GM18498 (cell line): ENCODE results near the gene ARL5A.
A peak's percentile ranks its signal among the peaks of the same experiment; 100 is the strongest.

ENCODE experiments used
- ATAC-seq: cut with Tn5 transposase; IDR thresholded peaks from one replicate; pipeline ENCODE4 v1.9.1; 2021; ENCODE audit warnings: mild to moderate bottlenecking, moderate library complexity; ENCODE audit not compliant: unreplicated experiment

Gene ARL5A

DNA sequence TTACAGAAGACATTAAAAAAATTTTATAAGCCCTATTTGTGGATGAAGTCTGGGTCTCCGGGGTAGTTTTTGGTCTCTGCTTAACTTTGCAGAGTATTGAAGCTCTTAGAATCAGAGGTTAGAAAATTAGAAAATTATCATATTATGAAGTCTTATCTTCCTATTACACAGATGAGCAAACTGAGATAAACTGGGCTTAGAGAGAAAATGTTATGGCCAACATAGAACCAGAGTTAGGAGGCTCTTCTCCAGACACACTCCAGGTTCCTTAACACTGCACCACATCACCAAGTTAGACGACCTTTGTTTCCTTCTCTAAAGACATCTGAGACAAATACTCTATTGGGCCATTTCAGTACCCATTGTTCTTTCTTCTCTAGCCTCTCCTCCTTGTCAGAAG lies 57.2 kb downstream of the ARL5A start:
- ATAC-seq = no peak

DNA sequence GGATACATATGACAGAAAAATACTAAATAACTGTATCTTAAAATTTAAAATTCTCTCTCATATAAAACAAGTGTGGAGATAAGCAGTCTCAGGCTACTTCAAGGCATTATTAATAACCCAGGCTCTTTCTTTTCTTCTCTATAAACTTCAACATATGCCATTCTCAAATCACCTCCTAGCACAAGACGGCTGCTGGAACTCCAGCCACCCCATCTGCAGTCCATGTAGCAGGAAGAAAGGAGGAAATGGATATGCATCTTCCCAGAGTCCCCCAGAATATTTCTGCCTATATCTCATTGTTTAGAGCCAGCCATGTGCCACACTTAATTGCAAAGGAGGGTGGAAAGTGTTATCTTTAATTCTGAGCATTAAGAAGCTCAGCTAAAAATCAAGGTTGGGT lies 58.6 kb downstream of the ARL5A start:
- no peak for ATAC-seq

GRCh38 chr2:151767536-151767935 lies 60.7 kb downstream of the ARL5A start:
- no peak for ATAC-seq

GRCh38 chr2:151766437-151767153 lies 61.6 kb downstream of the ARL5A start:
- ATAC-seq = peak; percentile 45

DNA sequence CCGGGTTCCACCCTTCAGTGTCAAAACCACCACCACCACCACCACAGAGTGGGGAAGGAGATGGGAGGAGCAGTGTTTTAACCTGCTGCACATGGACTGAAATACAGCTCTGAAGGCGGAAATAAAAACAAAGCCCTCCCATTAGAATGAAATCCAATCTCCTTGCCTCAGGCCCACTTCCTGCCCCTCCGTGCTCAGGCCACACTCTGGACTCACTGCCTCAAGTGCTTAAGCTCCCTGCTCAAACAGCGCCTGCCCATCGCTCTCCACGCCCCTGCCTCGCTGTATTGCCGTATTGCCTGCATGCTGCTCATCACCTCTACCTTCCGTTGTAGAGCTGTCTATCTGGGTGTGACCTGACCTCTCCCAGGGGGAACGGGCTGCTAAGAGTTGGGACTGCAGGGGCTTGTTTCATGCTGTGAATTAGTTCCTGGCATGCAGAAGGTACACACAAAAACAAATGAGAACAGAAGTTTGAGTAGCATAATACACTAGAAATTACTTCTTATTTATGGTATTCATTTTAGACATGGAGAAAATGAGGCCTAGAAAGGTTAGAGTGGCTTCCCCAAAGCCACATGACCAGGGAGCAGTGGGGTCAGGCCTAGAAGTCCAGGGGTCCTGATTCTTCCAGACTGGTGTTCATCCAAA lies 62.3 kb downstream of the ARL5A start:
- ATAC-seq = peak; percentile 43

- ATAC-seq = no peak
These were observed 65.5 kb downstream of the ARL5A start for GRCh38 chr2:151762694-151763093.

DNA sequence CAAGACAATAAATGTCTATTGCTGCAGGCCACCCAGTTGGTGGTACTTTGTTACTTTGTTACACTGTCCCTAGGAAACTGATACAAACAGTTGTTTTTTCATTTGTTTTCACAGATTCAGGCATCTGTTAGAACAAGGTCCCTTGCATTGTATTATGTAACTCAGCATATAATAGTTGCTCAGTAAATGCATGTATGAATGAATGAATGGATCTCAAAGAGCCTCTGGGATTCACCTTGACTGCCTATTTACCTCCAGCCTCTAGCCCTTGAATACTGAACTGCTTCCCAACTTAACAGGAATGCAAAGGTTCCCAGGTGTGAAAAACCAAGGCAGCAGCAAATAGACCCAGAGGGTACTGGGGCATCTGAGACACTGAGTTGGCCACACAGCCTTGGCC lies 66.5 kb downstream of the ARL5A start:
- no peak for ATAC-seq

DNA sequence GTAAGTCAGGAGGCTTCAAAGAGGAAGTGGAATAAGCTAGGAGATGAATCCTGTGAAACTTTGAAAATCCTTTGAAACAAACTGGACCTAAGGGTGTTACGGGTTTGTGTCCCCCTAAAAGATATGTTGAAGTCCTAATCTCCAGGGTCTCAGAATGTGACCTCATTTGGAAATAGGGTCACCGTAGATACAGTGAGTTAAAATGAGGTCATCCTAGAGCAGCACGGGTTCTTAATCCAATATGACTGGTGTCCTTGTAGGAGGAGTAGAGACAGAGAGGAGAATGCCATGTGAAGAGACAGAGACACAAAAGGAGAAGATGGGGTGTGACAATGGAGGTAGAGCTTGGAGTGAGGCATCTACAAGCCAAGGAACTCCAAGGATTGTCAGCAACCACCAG lies 67.0 kb downstream of the ARL5A start:
- ATAC-seq = no peak

GRCh38 chr2:151760139-151760650 lies 68.0 kb downstream of the ARL5A start:
- no peak for ATAC-seq

DNA sequence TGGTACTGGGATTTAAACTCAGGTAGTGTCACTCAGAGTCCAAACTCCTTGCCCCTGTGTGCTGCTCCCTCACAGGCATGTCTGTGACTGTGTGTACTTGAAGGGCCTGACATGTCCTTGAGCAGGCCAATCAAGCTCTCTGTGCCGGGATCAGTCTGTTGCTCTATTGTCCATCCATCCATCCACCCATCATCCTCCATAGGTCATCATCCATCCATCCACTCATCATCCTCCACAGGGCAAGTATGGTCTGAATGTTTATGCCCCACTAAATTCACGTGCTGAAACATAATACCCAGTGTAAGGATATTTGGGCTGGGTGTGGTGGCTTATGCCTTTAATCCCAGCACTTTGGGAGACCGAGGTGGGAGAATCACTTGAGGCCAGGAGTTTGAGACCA lies 69.5 kb downstream of the ARL5A start:
- ATAC-seq = no peak

GRCh38 chr2:151757861-151758260 lies 70.4 kb downstream of the ARL5A start:
- no peak for ATAC-seq

GRCh38 chr2:151756820-151757219 lies 71.4 kb downstream of the ARL5A start:
- ATAC-seq = no peak

DNA sequence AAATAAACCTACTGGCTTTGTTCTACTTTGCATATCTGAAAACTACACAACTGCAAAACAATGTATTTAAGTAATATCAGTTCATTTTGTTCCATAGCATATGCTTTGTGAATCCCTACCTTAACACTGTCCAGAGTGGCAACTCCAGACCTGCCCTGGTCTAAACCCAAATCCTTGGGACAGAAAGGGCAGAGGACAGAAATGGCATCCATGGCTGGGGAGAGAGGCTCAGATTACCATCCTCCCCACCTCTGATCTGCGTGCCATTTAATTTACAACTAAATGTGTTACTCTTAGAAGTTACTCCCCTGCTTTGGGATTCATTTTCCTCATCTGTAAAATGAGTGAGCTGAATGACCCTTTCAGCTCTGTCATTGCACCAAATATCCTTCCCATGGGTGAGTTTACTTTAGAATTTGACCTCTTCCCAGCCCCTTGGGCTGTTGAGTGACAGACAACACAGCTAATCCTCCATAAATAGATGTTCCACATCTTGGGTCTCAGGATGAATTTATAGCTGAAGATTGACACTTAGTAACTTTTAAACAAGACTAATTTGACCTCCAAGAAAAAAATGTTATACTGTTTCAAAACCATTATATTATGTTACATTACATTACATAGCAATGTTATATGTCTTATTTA lies 73.8 kb downstream of the ARL5A start:
- no peak for ATAC-seq

- no peak for ATAC-seq
These were observed 74.7 kb downstream of the ARL5A start for GRCh38 chr2:151753540-151753939.
